Measurements from ENCODE around the gene APOD. TPM values are rescaled to one million over a fixed set of nuclear protein-coding genes. Genes with fewer than 3 reads are reported as not detected.

APOD gene
- total RNA-seq, 1 experiment from 2014 or later = not detected

DNA sequence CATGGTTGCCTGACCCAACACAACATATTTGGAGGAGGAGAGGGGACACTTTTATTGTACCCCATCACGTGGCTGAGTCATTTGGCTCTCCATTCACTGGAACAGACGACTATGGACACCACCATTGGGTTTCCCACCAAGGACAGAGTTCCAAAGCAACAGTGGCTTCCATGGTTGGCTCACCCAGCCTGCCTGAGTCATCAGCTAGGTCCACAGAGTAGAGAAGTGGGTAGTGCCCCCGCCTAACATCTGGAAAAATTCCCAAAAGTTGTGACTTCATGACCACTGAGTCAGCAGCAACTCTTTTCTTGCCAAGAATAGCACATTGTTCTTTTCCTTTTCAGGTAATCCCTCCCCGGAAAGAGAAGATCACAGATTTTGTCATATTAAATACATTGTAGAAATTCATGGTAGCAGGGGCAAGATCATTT is 37.6 kb downstream of the APOD start:
- BruUV-seq (replicated peaks) = no TSS peak
- no peak overlapping the region for H3K4me3 ChIP-seq (ENCODE audit: low read depth, low read length, poor library complexity, severe bottlenecking)
- intact Hi-C loops (cut with micrococcal nuclease; ENCODE audit: unreplicated experiment) = no loop called here
- TF ChIP-seq, protein P1, sequence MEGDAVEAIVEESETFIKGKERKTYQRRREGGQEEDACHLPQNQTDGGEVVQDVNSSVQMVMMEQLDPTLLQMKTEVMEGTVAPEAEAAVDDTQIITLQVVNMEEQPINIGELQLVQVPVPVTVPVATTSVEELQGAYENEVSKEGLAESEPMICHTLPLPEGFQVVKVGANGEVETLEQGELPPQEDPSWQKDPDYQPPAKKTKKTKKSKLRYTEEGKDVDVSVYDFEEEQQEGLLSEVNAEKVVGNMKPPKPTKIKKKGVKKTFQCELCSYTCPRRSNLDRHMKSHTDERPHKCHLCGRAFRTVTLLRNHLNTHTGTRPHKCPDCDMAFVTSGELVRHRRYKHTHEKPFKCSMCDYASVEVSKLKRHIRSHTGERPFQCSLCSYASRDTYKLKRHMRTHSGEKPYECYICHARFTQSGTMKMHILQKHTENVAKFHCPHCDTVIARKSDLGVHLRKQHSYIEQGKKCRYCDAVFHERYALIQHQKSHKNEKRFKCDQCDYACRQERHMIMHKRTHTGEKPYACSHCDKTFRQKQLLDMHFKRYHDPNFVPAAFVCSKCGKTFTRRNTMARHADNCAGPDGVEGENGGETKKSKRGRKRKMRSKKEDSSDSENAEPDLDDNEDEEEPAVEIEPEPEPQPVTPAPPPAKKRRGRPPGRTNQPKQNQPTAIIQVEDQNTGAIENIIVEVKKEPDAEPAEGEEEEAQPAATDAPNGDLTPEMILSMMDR (conservative IDR thresholded peaks at IDR 0.05; ENCODE audit: low read depth, low read length) = no peak
- no peak for TF ChIP-seq EZH2 (IDR thresholded peaks at IDR 0.05; ENCODE audit: borderline replicate concordance, low read depth, low read length, poor library complexity, severe bottlenecking)
- H3K9me3 ChIP-seq (ENCODE audit: low read depth, low read length, poor library complexity, severe bottlenecking) = no peaks in the 10 kb centered on the region
- DNase-seq (ENCODE audit: low spot score) = peak; percentile 46
- no peaks in the 10 kb centered on the region for H3K36me3 ChIP-seq (ENCODE audit: insufficient read depth, low read length, poor library complexity, severe bottlenecking)
- peaks cover 29% of the 10 kb centered on the region for H3K4me1 ChIP-seq (ENCODE audit: insufficient read depth, low read length, poor library complexity, severe bottlenecking)
- ChIA-PET CTCF (no interaction called here), POLR2A (ENCODE audit: low non-redundant PET) (no interaction called here)
- H3K27ac ChIP-seq (ENCODE audit: low read depth, low read length, poor library complexity, severe bottlenecking) = no peak overlapping the region
- H3K27me3 ChIP-seq (replicated peaks; ENCODE audit: insufficient read depth, low read depth, low read length, poor library complexity) = no peaks in the 10 kb centered on the region

DNA sequence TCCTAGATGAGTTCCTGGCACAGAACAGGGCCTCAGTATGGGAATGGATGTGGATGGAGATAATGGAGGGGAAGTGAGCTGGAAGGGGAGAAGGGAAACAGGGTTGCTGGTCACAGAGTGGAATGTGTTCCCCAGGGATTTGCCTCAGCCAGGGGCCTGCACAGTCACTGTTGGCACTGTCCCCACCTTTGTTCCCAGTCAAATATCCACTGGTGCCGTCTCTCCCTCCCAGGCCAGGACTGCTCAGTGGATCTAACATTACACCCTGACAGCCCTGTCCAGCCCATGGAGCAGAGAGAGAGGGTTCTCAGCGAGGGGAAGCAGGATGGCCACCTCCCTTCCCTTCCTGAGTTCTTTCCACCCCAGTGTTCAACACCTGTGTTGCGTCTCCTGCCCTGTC is 39.1 kb downstream of the APOD start:
- no peak for DNase-seq (ENCODE audit: low spot score)
- intact Hi-C loops (cut with micrococcal nuclease; ENCODE audit: unreplicated experiment) = no loop called here
- Histone ChIP-seq H3K4me1 (ENCODE audit: insufficient read depth, low read length, poor library complexity, severe bottlenecking) (peaks cover 29% of the 10 kb centered on the region), H3K9me3 (ENCODE audit: low read depth, low read length, poor library complexity, severe bottlenecking) (no peaks in the 10 kb centered on the region), H3K4me3 (ENCODE audit: low read depth, low read length, poor library complexity, severe bottlenecking) (no peak overlapping the region), H3K27ac (ENCODE audit: low read depth, low read length, poor library complexity, severe bottlenecking) (no peak overlapping the region), H3K36me3 (ENCODE audit: insufficient read depth, low read length, poor library complexity, severe bottlenecking) (no peaks in the 10 kb centered on the region), H3K27me3 (replicated peaks; ENCODE audit: insufficient read depth, low read depth, low read length, poor library complexity) (no peaks in the 10 kb centered on the region)
- ChIA-PET POLR2A (ENCODE audit: low non-redundant PET) (no interaction called here), CTCF (no interaction called here)
- TF ChIP-seq, protein P1 (conservative IDR thresholded peaks at IDR 0.05; ENCODE audit: low read depth, low read length) = no peak
- no peak for TF ChIP-seq EZH2 (IDR thresholded peaks at IDR 0.05; ENCODE audit: borderline replicate concordance, low read depth, low read length, poor library complexity, severe bottlenecking)
- no TSS peak for BruUV-seq (replicated peaks)

DNA sequence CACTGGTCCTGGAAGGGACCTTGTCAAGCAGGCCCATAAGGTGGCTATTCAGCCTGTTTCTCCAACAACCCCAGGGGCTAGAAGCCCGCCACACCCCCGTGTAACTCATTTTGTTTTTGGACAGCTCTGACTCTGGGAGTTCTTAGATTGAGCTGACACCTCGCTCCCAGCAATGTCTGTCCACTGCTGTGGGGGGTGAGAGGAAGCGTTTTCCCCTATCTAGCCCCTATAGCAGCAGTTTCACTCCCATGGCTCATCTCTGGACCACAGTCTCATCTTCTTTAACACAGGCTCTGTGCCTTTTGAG is 39.6 kb downstream of the APOD start:
- Histone ChIP-seq H3K27ac (ENCODE audit: low read depth, low read length, poor library complexity, severe bottlenecking) (no peak overlapping the region), H3K4me1 (ENCODE audit: insufficient read depth, low read length, poor library complexity, severe bottlenecking) (peaks cover 29% of the 10 kb centered on the region), H3K9me3 (ENCODE audit: low read depth, low read length, poor library complexity, severe bottlenecking) (no peaks in the 10 kb centered on the region), H3K27me3 (replicated peaks; ENCODE audit: insufficient read depth, low read depth, low read length, poor library complexity) (no peaks in the 10 kb centered on the region), H3K36me3 (ENCODE audit: insufficient read depth, low read length, poor library complexity, severe bottlenecking) (no peaks in the 10 kb centered on the region), H3K4me3 (ENCODE audit: low read depth, low read length, poor library complexity, severe bottlenecking) (no peak overlapping the region)
- POLR2A ChIA-PET (ENCODE audit: low non-redundant PET) = no interaction called here
- CTCF ChIA-PET = no interaction called here
- BruUV-seq (replicated peaks) = no TSS peak
- TF ChIP-seq, protein P1 (conservative IDR thresholded peaks at IDR 0.05; ENCODE audit: low read depth, low read length) = no peak
- TF ChIP-seq EZH2 (IDR thresholded peaks at IDR 0.05; ENCODE audit: borderline replicate concordance, low read depth, low read length, poor library complexity, severe bottlenecking) = no peak
- intact Hi-C loops (cut with micrococcal nuclease; ENCODE audit: unreplicated experiment) = no loop called here
- DNase-seq (ENCODE audit: low spot score) = no peak

Data from A673 (cell line).